B cell (primary cell): ENCODE results near the gene CD63.

ENCODE experiments used
- CTCF ChIP-seq: fragments of 200-600 bp; IDR thresholded peaks from one replicate; pipeline ENCODE4 v1.8.0; 2022; ENCODE audit warnings: antibody characterized with exemption, mild to moderate bottlenecking
- EZH2 ChIP-seq: IDR thresholded peaks from 2 replicates; pipeline ENCODE4 v1.6.1; 2012; ENCODE audit warnings: borderline replicate concordance, low read depth, mild to moderate bottlenecking, moderate library complexity, low read length; ENCODE audit not compliant: insufficient read depth, poor library complexity, severe bottlenecking

- TF ChIP-seq EZH2 = no peak
- TF ChIP-seq CTCF = no peak
Measured at GRCh38 chr12:55726971-55727370, 1.8 kb downstream of the CD63 start.
